Measurements from ENCODE around the gene INF2.
A peak's percentile ranks its signal among the peaks of the same experiment; 100 is the strongest.

INF2 gene

DNA sequence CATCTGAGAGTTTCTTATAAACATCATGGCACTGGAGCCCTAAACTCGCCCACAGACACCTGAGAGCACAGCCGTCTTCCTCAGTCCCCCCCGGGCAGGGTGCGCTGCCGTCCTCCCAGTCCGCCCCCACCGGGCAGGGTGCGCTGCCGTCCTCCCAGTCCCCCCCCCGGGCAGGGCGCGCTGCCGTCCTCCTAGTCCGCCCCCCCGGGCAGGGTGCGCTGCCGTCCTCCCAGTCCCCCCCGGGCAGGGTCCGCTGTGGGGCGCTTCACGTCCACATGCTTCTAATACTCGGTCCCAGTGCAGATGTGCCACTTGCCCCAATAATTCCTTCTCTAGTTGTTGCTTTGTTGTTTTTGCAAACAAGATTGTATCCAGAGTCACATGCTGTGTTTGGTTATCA is 27.7 kb downstream of the INF2 start:
- Mint-ChIP-seq H3K36me3 (peaks cover 6% of the 10 kb centered on the region), H3K4me1 (peaks cover 6% of the 10 kb centered on the region), H3K9me3 (no peaks in the 10 kb centered on the region), H3K4me3 (no peak overlapping the region), H3K27me3 (no peaks in the 10 kb centered on the region), H3K27ac (no peak overlapping the region)
- DNase-seq (ENCODE audit: low spot score in 2 of 2) (no peak), ATAC-seq (ENCODE audit: low read depth) (no peak)

GRCh38 chr14:104717646-104718045 is 28.2 kb downstream of the INF2 start:
- no peak overlapping the region for H3K4me3 Mint-ChIP-seq
- peak overlapping the region; percentile 22 for H3K27ac Mint-ChIP-seq
- H3K36me3 Mint-ChIP-seq, result peaks cover 6% of the 10 kb centered on the region
- no peak for ATAC-seq (ENCODE audit: low read depth)
- H3K9me3 Mint-ChIP-seq, result no peaks in the 10 kb centered on the region
- no peak for DNase-seq (ENCODE audit: low spot score in 2 of 2)
- H3K27me3 Mint-ChIP-seq, result no peaks in the 10 kb centered on the region
- H3K4me1 Mint-ChIP-seq, result peaks cover 6% of the 10 kb centered on the region

GRCh38 chr14:104718147-104718546 is 28.7 kb downstream of the INF2 start:
- H3K27me3 Mint-ChIP-seq, result no peaks in the 10 kb centered on the region
- peaks cover 6% of the 10 kb centered on the region for H3K4me1 Mint-ChIP-seq
- H3K4me3 Mint-ChIP-seq, result no peak overlapping the region
- peaks cover 5% of the 10 kb centered on the region for H3K36me3 Mint-ChIP-seq
- no peaks in the 10 kb centered on the region for H3K9me3 Mint-ChIP-seq
- DNase-seq (ENCODE audit: low spot score in 2 of 2) (no peak), ATAC-seq (ENCODE audit: low read depth) (no peak)
- H3K27ac Mint-ChIP-seq, result peak overlapping the region; percentile 22

GRCh38 chr14:104718871-104719270 is 29.5 kb downstream of the INF2 start:
- ATAC-seq (ENCODE audit: low read depth) (no peak), DNase-seq (ENCODE audit: low spot score in 2 of 2) (no peak)
- Mint-ChIP-seq H3K9me3 (no peaks in the 10 kb centered on the region), H3K36me3 (peaks cover 5% of the 10 kb centered on the region), H3K4me3 (no peak overlapping the region), H3K27me3 (no peaks in the 10 kb centered on the region), H3K27ac (no peak overlapping the region), H3K4me1 (peaks cover 6% of the 10 kb centered on the region)

GRCh38 chr14:104719343-104719742 is 29.9 kb downstream of the INF2 start:
- H3K9me3 Mint-ChIP-seq, result no peaks in the 10 kb centered on the region
- DNase-seq (ENCODE audit: low spot score in 2 of 2) (no peak), ATAC-seq (ENCODE audit: low read depth) (no peak)
- H3K27me3 Mint-ChIP-seq, result no peaks in the 10 kb centered on the region
- H3K27ac Mint-ChIP-seq, result no peak overlapping the region
- H3K4me1 Mint-ChIP-seq, result peaks cover 6% of the 10 kb centered on the region
- peaks cover 5% of the 10 kb centered on the region for H3K36me3 Mint-ChIP-seq
- no peak overlapping the region for H3K4me3 Mint-ChIP-seq

- H3K4me1 Mint-ChIP-seq, result peaks cover 8% of the 10 kb centered on the region
- H3K4me3 Mint-ChIP-seq, result no peak overlapping the region
- peaks cover 5% of the 10 kb centered on the region for H3K36me3 Mint-ChIP-seq
- no peaks in the 10 kb centered on the region for H3K9me3 Mint-ChIP-seq
- no peak for ATAC-seq (ENCODE audit: low read depth)
- no peaks in the 10 kb centered on the region for H3K27me3 Mint-ChIP-seq
- DNase-seq (ENCODE audit: low spot score in 2 of 2), result no peak
- no peak overlapping the region for H3K27ac Mint-ChIP-seq
Measured at GRCh38 chr14:104721505-104722431, 32.4 kb downstream of the INF2 start.

GRCh38 chr14:104722938-104723650 is 33.7 kb downstream of the INF2 start:
- H3K4me1 Mint-ChIP-seq, result peaks cover 5% of the 10 kb centered on the region

GRCh38 chr14:104723651-104724406 is 34.4 kb downstream of the INF2 start, which contains the start of gene ADSS1:
Gene ADSS1, plus strand, starts transcription at chr14:104724229. Its CDS starts 42 bp downstream, at chr14:104724271.
- ATAC-seq (ENCODE audit: low read depth) (peak; percentile 76), DNase-seq (ENCODE audit: low spot score in 2 of 2) (peak; percentile 65 to 84)
- Mint-ChIP-seq H3K9me3 (no peaks in the 10 kb centered on the region), H3K36me3 (peaks cover 2% of the 10 kb centered on the region), H3K27me3 (peaks cover 8% of the 10 kb centered on the region), H3K4me1 (peaks cover 6% of the 10 kb centered on the region), H3K27ac (no peak within 1 kb of the TSS), H3K4me3 (peak within 1 kb of the TSS; percentile 66)

More at GRCh38 chr14:104722938-104723650, 33.7 kb downstream of the INF2 start:
- Mint-ChIP-seq H3K27ac (no peak overlapping the region), H3K9me3 (no peaks in the 10 kb centered on the region), H3K36me3 (peaks cover 2% of the 10 kb centered on the region), H3K4me3 (peak overlapping the region; percentile 8), H3K27me3 (peaks cover 7% of the 10 kb centered on the region)
- no peak for ATAC-seq (ENCODE audit: low read depth)
- DNase-seq (ENCODE audit: low spot score in 2 of 2), result no peak

DNA sequence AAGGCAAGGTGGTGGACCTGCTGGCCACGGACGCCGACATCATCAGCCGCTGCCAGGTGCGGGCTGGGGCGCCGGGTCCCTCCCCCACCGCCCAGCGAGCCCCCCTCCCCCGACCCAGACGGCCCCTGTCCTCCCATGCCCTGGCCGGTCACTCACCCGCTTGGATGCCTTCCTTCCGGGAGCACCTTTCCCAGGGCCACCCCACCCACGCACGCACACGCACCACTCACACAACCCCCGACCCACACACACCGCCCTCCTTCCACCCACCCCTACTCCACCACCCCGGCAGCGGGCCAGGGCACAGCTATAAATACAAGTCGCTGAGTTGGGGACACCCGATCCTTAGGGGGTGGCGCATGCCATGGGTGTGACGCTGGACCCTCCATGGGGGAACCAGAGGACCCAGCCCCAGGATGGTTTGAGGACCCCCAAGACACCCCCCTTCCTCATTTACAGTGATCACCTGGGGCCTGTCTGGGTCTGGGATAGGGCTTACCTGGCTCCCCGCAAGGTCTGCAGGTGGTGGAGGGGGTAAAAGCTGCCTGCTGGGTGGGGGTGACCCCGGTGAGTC is 35.1 kb downstream of the INF2 start:
- ATAC-seq (ENCODE audit: low read depth), result peak; percentile 12
- no peak for DNase-seq (ENCODE audit: low spot score in 2 of 2)
- no peak overlapping the region for H3K27ac Mint-ChIP-seq
- H3K36me3 Mint-ChIP-seq, result peaks cover 2% of the 10 kb centered on the region
- H3K4me3 Mint-ChIP-seq, result peak overlapping the region; percentile 63
- no peaks in the 10 kb centered on the region for H3K9me3 Mint-ChIP-seq
- peaks cover 13% of the 10 kb centered on the region for H3K27me3 Mint-ChIP-seq
- peaks cover 9% of the 10 kb centered on the region for H3K4me1 Mint-ChIP-seq

DNA sequence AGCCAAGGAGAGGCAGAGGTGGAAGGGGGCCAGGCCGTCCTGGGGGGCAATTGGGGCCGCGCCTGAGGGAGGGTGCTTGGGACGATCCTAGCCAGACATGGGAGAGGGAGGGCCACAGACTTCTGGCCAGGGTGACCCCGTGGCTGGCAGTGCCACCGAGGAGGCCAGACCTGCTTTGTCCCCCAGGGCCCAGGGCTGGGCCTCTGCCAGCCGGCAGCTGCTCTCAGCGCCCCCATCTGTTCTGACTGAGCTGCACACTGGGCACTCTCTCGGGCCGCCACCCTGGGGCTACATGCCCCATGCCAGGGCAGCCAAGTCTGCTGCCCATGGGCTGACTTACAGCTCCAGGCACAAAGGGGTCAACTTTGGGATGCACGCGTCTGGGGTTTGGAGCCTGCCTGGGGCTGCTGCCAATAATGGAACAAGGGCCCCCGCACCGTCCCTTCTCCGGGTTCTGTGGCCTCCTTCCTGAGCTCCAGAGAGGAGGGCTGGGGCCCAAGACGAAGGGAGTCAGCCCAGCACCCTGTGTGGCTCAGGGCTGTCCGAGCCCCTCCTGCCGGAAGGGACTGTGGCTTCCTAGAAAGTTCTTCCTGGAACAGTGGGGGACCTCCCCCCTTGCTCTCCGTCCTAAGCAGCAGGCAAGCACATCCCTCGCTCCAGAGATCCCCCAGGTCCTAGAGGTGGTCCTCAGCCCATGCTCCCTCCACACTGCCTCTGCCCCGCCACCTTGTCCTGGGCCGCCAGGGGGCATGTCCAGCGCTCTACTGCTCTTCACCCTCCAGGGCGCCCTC is 35.8 kb downstream of the INF2 start:
- Mint-ChIP-seq H3K36me3 (no peaks in the 10 kb centered on the region), H3K4me1 (peaks cover 6% of the 10 kb centered on the region), H3K4me3 (peak overlapping the region; percentile 63), H3K27me3 (peaks cover 13% of the 10 kb centered on the region), H3K9me3 (no peaks in the 10 kb centered on the region), H3K27ac (no peak overlapping the region)
- DNase-seq (ENCODE audit: low spot score in 2 of 2), result no peak
- ATAC-seq (ENCODE audit: low read depth), result no peak

DNA sequence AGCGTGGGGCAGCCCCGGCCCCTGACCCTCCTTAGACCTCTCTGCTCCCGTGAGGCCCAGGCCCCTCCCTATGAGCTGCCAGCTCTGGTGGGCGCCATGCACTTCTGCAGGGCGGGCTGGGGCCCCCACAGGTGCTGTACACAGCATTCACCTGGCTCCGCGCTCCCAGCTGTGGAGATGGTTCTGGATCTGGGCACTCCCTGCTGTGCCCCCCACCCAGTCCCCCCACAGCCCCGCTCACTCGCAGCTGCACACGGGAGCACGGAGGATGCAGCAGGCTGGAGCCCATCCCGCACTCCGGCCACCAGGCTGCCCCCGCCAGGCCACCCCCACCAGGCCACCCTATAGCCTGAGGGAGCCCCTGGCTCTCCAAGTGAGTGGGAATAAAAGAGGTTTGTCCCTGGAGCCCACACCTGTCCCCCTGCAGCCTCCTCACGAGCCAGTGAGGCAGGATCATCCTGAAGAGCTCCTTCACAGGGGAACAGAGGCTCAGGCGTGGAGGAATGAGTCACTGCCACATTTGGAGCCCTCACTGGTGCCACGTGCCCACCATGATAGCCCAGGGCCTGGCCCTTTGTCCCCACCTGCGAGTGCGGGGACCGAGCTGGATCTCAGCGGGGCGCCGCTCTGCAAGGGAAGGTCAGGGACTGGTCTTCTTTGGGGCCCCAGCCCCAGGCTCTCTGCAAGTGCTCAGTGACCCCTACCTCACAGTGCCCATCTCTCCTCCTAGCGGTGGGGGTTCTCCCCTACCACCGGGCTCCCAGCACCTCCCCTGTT is 36.5 kb downstream of the INF2 start:
- Mint-ChIP-seq H3K4me3 (no peak overlapping the region), H3K4me1 (peaks cover 6% of the 10 kb centered on the region), H3K36me3 (no peaks in the 10 kb centered on the region), H3K27ac (no peak overlapping the region), H3K27me3 (peaks cover 13% of the 10 kb centered on the region), H3K9me3 (no peaks in the 10 kb centered on the region)
- no peak for DNase-seq (ENCODE audit: low spot score in 2 of 2)
- no peak for ATAC-seq (ENCODE audit: low read depth)

- no peaks in the 10 kb centered on the region for H3K9me3 Mint-ChIP-seq
- peaks cover 6% of the 10 kb centered on the region for H3K4me1 Mint-ChIP-seq
- H3K4me3 Mint-ChIP-seq, result no peak overlapping the region
- no peak overlapping the region for H3K27ac Mint-ChIP-seq
- ATAC-seq (ENCODE audit: low read depth) (no peak), DNase-seq (ENCODE audit: low spot score in 2 of 2) (no peak)
- peaks cover 13% of the 10 kb centered on the region for H3K27me3 Mint-ChIP-seq
- H3K36me3 Mint-ChIP-seq, result no peaks in the 10 kb centered on the region
Measured at GRCh38 chr14:104726600-104727451, 37.4 kb downstream of the INF2 start.

Measured in memory B cell (primary cell).